ENCODE measurements around the gene ZNF428.

Gene ZNF428

GRCh38 chr19:43582495-43582894, 36.9 kb downstream of the ZNF428 start:
- Histone ChIP-seq H3K9me3 (ENCODE audit: control insufficient read depth, insufficient read depth, low read length) (no peaks in the 10 kb centered on the region; the same call in 1 of the 2 replicates), H3K36me3 (ENCODE audit: insufficient read depth, low read length) (no peaks in the 10 kb centered on the region), H3K9ac (ENCODE audit: low read depth, low read length) (no peak overlapping the region), H3K4me1 (ENCODE audit: insufficient read depth, low read length) (peaks cover 3% of the 10 kb centered on the region; the same call in 1 of the 2 replicates)

- Histone ChIP-seq H3K9ac (ENCODE audit: low read depth, low read length) (peak overlapping the region; percentile 61), H3K4me1 (ENCODE audit: insufficient read depth, low read length) (peaks cover 3% of the 10 kb centered on the region; the same call in 1 of the 2 replicates), H3K9me3 (ENCODE audit: control insufficient read depth, insufficient read depth, low read length) (no peaks in the 10 kb centered on the region; the same call in 1 of the 2 replicates), H3K36me3 (ENCODE audit: insufficient read depth, low read length) (no peaks in the 10 kb centered on the region)
Measured at GRCh38 chr19:43581467-43581866, 38.0 kb downstream of the ZNF428 start.

GRCh38 chr19:43578787-43579186, 40.6 kb downstream of the ZNF428 start:
- H3K9me3 ChIP-seq (ENCODE audit: control insufficient read depth, insufficient read depth, low read length) = no peaks in the 10 kb centered on the region; the same call in 1 of the 2 replicates
- peaks cover 9% of the 10 kb centered on the region; the same call in 1 of the 2 replicates for H3K4me1 ChIP-seq (ENCODE audit: insufficient read depth, low read length)
- no peaks in the 10 kb centered on the region for H3K36me3 ChIP-seq (ENCODE audit: insufficient read depth, low read length)
- H3K9ac ChIP-seq (ENCODE audit: low read depth, low read length) = no peak overlapping the region

- H3K36me3 ChIP-seq (ENCODE audit: insufficient read depth, low read length) = no peaks in the 10 kb centered on the region; the same call in 1 of the 2 replicates
- H3K4me1 ChIP-seq (ENCODE audit: insufficient read depth, low read length) = peaks cover 6% of the 10 kb centered on the region; the same call in 1 of the 2 replicates
- no peaks in the 10 kb centered on the region; the same call in 1 of the 2 replicates for H3K9me3 ChIP-seq (ENCODE audit: control insufficient read depth, insufficient read depth, low read length)
- H3K9ac ChIP-seq (ENCODE audit: low read depth, low read length) = peak overlapping the region; percentile 47
Measured at GRCh38 chr19:43575955-43576878, 43.2 kb downstream of the ZNF428 start.

GRCh38 chr19:43575156-43575950, 44.1 kb downstream of the ZNF428 start, which contains the start of the genes PINLYP and XRCC1:
Gene PINLYP (plus strand): TSS chr19:43575801. CDS start chr19:43577192, 1,391 bp downstream.
Gene XRCC1 (minus strand): TSS chr19:43575527. CDS start chr19:43575458, 69 bp downstream.
- Histone ChIP-seq H3K36me3 (ENCODE audit: insufficient read depth, low read length) (no peaks in the 10 kb centered on the region; the same call in 1 of the 2 replicates), H3K9ac (ENCODE audit: low read depth, low read length) (peak within 1 kb of the TSS; percentile 98), H3K9me3 (ENCODE audit: control insufficient read depth, insufficient read depth, low read length) (no peaks in the 10 kb centered on the region; the same call in 1 of the 2 replicates), H3K4me1 (ENCODE audit: insufficient read depth, low read length) (peaks cover 6% of the 10 kb centered on the region; the same call in 1 of the 2 replicates)

GRCh38 chr19:43574424-43575155, 44.8 kb downstream of the ZNF428 start:
- no peaks in the 10 kb centered on the region; the same call in 1 of the 2 replicates for H3K36me3 ChIP-seq (ENCODE audit: insufficient read depth, low read length)
- peaks cover 6% of the 10 kb centered on the region; the same call in 1 of the 2 replicates for H3K4me1 ChIP-seq (ENCODE audit: insufficient read depth, low read length)
- peak overlapping the region; percentile 98 for H3K9ac ChIP-seq (ENCODE audit: low read depth, low read length)
- H3K9me3 ChIP-seq (ENCODE audit: control insufficient read depth, insufficient read depth, low read length) = no peaks in the 10 kb centered on the region; the same call in 1 of the 2 replicates

GRCh38 chr19:43572171-43572588, 47.2 kb downstream of the ZNF428 start:
- Histone ChIP-seq H3K9me3 (ENCODE audit: control insufficient read depth, insufficient read depth, low read length) (no peaks in the 10 kb centered on the region), H3K4me1 (ENCODE audit: insufficient read depth, low read length) (peaks cover 6% of the 10 kb centered on the region; the same call in 1 of the 2 replicates)

GRCh38 chr19:43570174-43570791, 49.1 kb downstream of the ZNF428 start:
- peaks cover 6% of the 10 kb centered on the region; the same call in 1 of the 2 replicates for H3K4me1 ChIP-seq (ENCODE audit: insufficient read depth, low read length)
- no peak overlapping the region for H3K9ac ChIP-seq (ENCODE audit: low read depth, low read length)
- H3K36me3 ChIP-seq (ENCODE audit: insufficient read depth, low read length) = no peaks in the 10 kb centered on the region; the same call in 1 of the 2 replicates
- no peaks in the 10 kb centered on the region for H3K9me3 ChIP-seq (ENCODE audit: control insufficient read depth, insufficient read depth, low read length)

More at GRCh38 chr19:43572171-43572588, 47.2 kb downstream of the ZNF428 start:
- H3K36me3 ChIP-seq (ENCODE audit: insufficient read depth, low read length) = no peaks in the 10 kb centered on the region; the same call in 1 of the 2 replicates
- H3K9ac ChIP-seq (ENCODE audit: low read depth, low read length) = no peak overlapping the region

GRCh38 chr19:43569657-43570056, 49.8 kb downstream of the ZNF428 start:
- Histone ChIP-seq H3K4me1 (ENCODE audit: insufficient read depth, low read length) (peaks cover 3% of the 10 kb centered on the region; the same call in 1 of the 2 replicates), H3K9me3 (ENCODE audit: control insufficient read depth, insufficient read depth, low read length) (no peaks in the 10 kb centered on the region), H3K36me3 (ENCODE audit: insufficient read depth, low read length) (no peaks in the 10 kb centered on the region; the same call in 1 of the 2 replicates), H3K9ac (ENCODE audit: low read depth, low read length) (no peak overlapping the region)

GRCh38 chr19:43564800-43565199, 54.6 kb downstream of the ZNF428 start:
- Histone ChIP-seq H3K36me3 (ENCODE audit: insufficient read depth, low read length) (peaks cover 4% of the 10 kb centered on the region), H3K4me1 (ENCODE audit: insufficient read depth, low read length) (no peaks in the 10 kb centered on the region), H3K9ac (ENCODE audit: low read depth, low read length) (no peak overlapping the region), H3K9me3 (ENCODE audit: control insufficient read depth, insufficient read depth, low read length) (no peaks in the 10 kb centered on the region)

- Histone ChIP-seq H3K9me3 (ENCODE audit: control insufficient read depth, insufficient read depth, low read length) (no peaks in the 10 kb centered on the region), H3K9ac (ENCODE audit: low read depth, low read length) (no peak overlapping the region), H3K36me3 (ENCODE audit: insufficient read depth, low read length) (peaks cover 4% of the 10 kb centered on the region), H3K4me1 (ENCODE audit: insufficient read depth, low read length) (no peaks in the 10 kb centered on the region)
Measured at GRCh38 chr19:43563816-43564457, 55.5 kb downstream of the ZNF428 start.

GRCh38 chr19:43562698-43563241, 56.7 kb downstream of the ZNF428 start:
- H3K36me3 ChIP-seq (ENCODE audit: insufficient read depth, low read length) = peaks cover 4% of the 10 kb centered on the region
- H3K4me1 ChIP-seq (ENCODE audit: insufficient read depth, low read length) = no peaks in the 10 kb centered on the region
- no peak overlapping the region for H3K9ac ChIP-seq (ENCODE audit: low read depth, low read length)
- no peaks in the 10 kb centered on the region for H3K9me3 ChIP-seq (ENCODE audit: control insufficient read depth, insufficient read depth, low read length)
